Adrenal gland (tissue), 12 donors: ENCODE measurements around the gene IL16. TPM values are rescaled to one million over a fixed set of nuclear protein-coding genes. Genes with fewer than 3 reads are reported as not detected.

ENCODE experiments used
- DNase-seq, 7 donors: peaks; one replicate each; pipeline ENCODE4 v3.0.0-alpha.2; 2019 to 2020
- H3K27ac ChIP-seq, 5 donors: fragments of 200-600 bp; sonication (generic) in 4 of 5; 1 replicate in 3 of 5; 2 replicates in 2 of 5; pipeline versions ENCODE4 v1.5.1 to v1.8.0; 2016 to 2020; ENCODE audit warnings: mild to moderate bottlenecking in 1 of 5
- H3K27me3 ChIP-seq: fragments of 200-600 bp; 2 replicates; pipeline ENCODE4 v1.8.0; 2021
- H3K36me3 ChIP-seq, 2 donors: fragments of 200-600 bp; replicated peaks in 1 of 2; 1 replicate in 1 of 2; 2 replicates in 1 of 2; pipeline versions ENCODE4 v1.5.1 to v1.8.0; 2018 to 2022
- H3K4me1 ChIP-seq, 2 donors: fragments of 200-600 bp; replicated peaks in 1 of 2; 1 replicate in 1 of 2; 2 replicates in 1 of 2; pipeline versions ENCODE4 v1.5.1 to v1.8.0; 2018 to 2021
- H3K4me3 ChIP-seq, 4 donors: fragments of 200-600 bp; sonication (generic) in 3 of 4; one replicate each; pipeline ENCODE4 v1.5.1; 2016 to 2018
- H3K9me3 ChIP-seq, 3 donors: fragments of 200-600 bp; sonication (generic) in 1 of 3; replicated peaks in 1 of 3; 1 replicate in 2 of 3; 2 replicates in 1 of 3; pipeline versions ENCODE4 v1.5.1 to v1.8.0; 2016 to 2021
- CTCF ChIP-seq, 6 experiments: fragments of 450-650 bp in 4 of 6; fragments of 200-600 bp in 2 of 6; sonication (generic) in 1 of 6; IDR thresholded peaks; 1 replicate in 5 of 6; 2 replicates in 1 of 6; pipeline versions ENCODE4 v1.5.1 to v1.8.0; 2016 to 2021; ENCODE audit warnings: antibody characterized with exemption in 6 of 6, mild to moderate bottlenecking in 2 of 6, moderate library complexity in 1 of 6
- POLR2A ChIP-seq, 2 donors: fragments of 450-650 bp; IDR thresholded peaks; one replicate each; pipeline ENCODE4 v1.6.1; 2017; ENCODE audit warnings: antibody characterized with exemption in 2 of 2, mild to moderate bottlenecking in 2 of 2, moderate library complexity in 1 of 2
- WGBS, 4 donors: extraction: QIAGEN DNeasy Blood & Tissue Kit in 2 of 4; methylation state at CpG; one replicate each; pipeline versions ENCODE4 v1.1.5 to v1.1.7; 2013 to 2017; 5-methylcytosine and 5-hydroxymethylcytosine counted together
- intact Hi-C, 2 donors: fragments of 100-400 bp; cut with DNase I; formaldehyde crosslinking; loops; one replicate each; pipeline versions ENCODE4 v1.14.1 to v1.15.0; 2022 to 2023
- polyA plus RNA-seq, 3 donors: library from polyadenylated mRNA; stranded (reverse); fragments of 200-250 nt in 2 of 3; fragments of 350-450 nt in 1 of 3; fragmentation: Illumina TruSeq in 1 of 3; extraction: RNeasy Lipid Tissue Mini Kit (QIAGEN cat#74804) in 1 of 3; gene quantifications; one replicate each; pipeline ENCODE4 v1.2.3, GENCODE V29; 2013 to 2014
- total RNA-seq, 9 donors: library from RNA; depleted of rRNA in 4 of 9; stranded (reverse); fragments of >200 nt in 4 of 9; fragments of 120-200 nt in 1 of 9; fragmentation: NEBNext Ultra II Directional in 1 of 9; extraction: Animal tissue kit (Norgen Biotek cat#: 25700) in 1 of 9; gene quantifications; one replicate each; pipeline versions ENCODE4 v1.1.0 to v1.2.4, GENCODE V29; 2013 to 2023
- donor health status: healthy with polysubstance abuse.
- donor health status: Bipolar disorder and iron deficiency.
- donor health status: DM: yes; HTN: yes; CAD: no.
- donor health status: DM: no; HTN: no; CAD: no.
- donor health status: DM: no; HTN: no; CAD: no.
- donor health status: DM: yes; HTN: yes; CAD: no.

The IL16 gene
- total and polyA plus RNA-seq, 12 donors: 2.2 to 16.0 (median 6.3) TPM

- DNase-seq: no peak
- TF ChIP-seq POLR2A (IDR thresholded peaks at IDR 0.05) (no peak), CTCF (IDR thresholded peaks at IDR 0.05) (no peak)
- intact Hi-C loops: loop anchor here (5.0 to 10.0 kb wide), 3 partner anchors 113 to 291 kb away; no protein-coding TSS in a partner anchor
- no peaks in the 10 kb centered on the region for H3K27me3 ChIP-seq
- no peaks in the 10 kb centered on the region for H3K9me3 ChIP-seq
- H3K27ac ChIP-seq: no peak overlapping the region
- no peaks in the 10 kb centered on the region for H3K36me3 ChIP-seq
- 34 to 46% (median 42%) methylated on average over 11 to 12 of the region's 12 CpGs for WGBS, 4 donors
- no peak overlapping the region for H3K4me3 ChIP-seq
- peaks cover 0 to 3% of the 10 kb centered on the region in 2 donors for H3K4me1 ChIP-seq
Observed at GRCh38 chr15:81265256-81265943, 68.7 kb downstream of the IL16 start.

- H3K4me1 ChIP-seq: peaks cover 0 to 3% of the 10 kb centered on the region in 2 donors
- H3K36me3 ChIP-seq: no peaks in the 10 kb centered on the region
- 3 to 6% (median 4%) methylated on average over 11 to 14 of the region's 14 CpGs for WGBS, 4 donors
- intact Hi-C loops: loop anchor here (2.0 to 10.0 kb wide), 4 partner anchors 114 to 291 kb away; no protein-coding TSS in a partner anchor
- H3K27ac ChIP-seq: no peak overlapping the region
- no peak overlapping the region for H3K4me3 ChIP-seq
- TF ChIP-seq POLR2A (IDR thresholded peaks at IDR 0.05) (no peak), CTCF (IDR thresholded peaks at IDR 0.05) (peak; percentile 74 to 90 (median 80))
- peak; percentile 66 to 91 (median 83) for DNase-seq
- no peaks in the 10 kb centered on the region for H3K27me3 ChIP-seq
- no peaks in the 10 kb centered on the region for H3K9me3 ChIP-seq
Observed at GRCh38 chr15:81265944-81266775, 69.5 kb downstream of the IL16 start.

GRCh38 chr15:81268340-81268739 lies 71.7 kb downstream of the IL16 start:
- Histone ChIP-seq H3K27ac (no peak overlapping the region), H3K36me3 (no peaks in the 10 kb centered on the region), H3K9me3 (no peaks in the 10 kb centered on the region), H3K4me3 (no peak overlapping the region), H3K4me1 (peaks cover 0 to 3% of the 10 kb centered on the region in 2 donors), H3K27me3 (no peaks in the 10 kb centered on the region)
- 81 to 89% (median 86%) methylated on average over 3 to 5 of the region's 5 CpGs for WGBS, 4 donors
- no peak for TF ChIP-seq CTCF (IDR thresholded peaks at IDR 0.05)
- TF ChIP-seq POLR2A (IDR thresholded peaks at IDR 0.05): no peak
- DNase-seq: no peak
- intact Hi-C loops: loop anchor here (5.0 to 10.0 kb wide), 3 partner anchors 116 to 294 kb away; no protein-coding TSS in a partner anchor
